Measurements from ENCODE around the gene RNF144B. TPM values are rescaled to one million over a fixed set of nuclear protein-coding genes. Genes with fewer than 3 reads are reported as not detected.

The RNF144B gene
- total RNA-seq, 1 experiment from 2014 or later: 2.3 TPM

- H3K27me3 Mint-ChIP-seq (ENCODE audit: low read depth): no peaks in the 10 kb centered on the region
- no peak overlapping the region for H3K27ac Mint-ChIP-seq
- no peak for TF ChIP-seq CTCF (conservative IDR thresholded peaks at IDR 0.05)
- Histone ChIP-seq H3K56ac (ENCODE audit: insufficient read length, low read depth, low read length) (no peak overlapping the region), H3K4me1 (ENCODE audit: insufficient read depth, low read length) (no peaks in the 10 kb centered on the region), H2AK5ac (ENCODE audit: insufficient read length, low read length) (no peak overlapping the region), H3K23me2 (ENCODE audit: insufficient read length, low read depth, low read length, poor library complexity, severe bottlenecking) (no peaks in the 10 kb centered on the region), H2BK120ac (ENCODE audit: low read depth, low read length, poor library complexity, severe bottlenecking) (no peak overlapping the region), H4K8ac (replicated peaks; ENCODE audit: insufficient read length, low read depth, low read length) (no peak overlapping the region), H2BK15ac (ENCODE audit: low read depth, low read length) (no peak overlapping the region), H3T11ph (ENCODE audit: low read length) (no peak overlapping the region), H3K79me1 (ENCODE audit: insufficient read depth, low read depth, low read length, poor library complexity, severe bottlenecking) (no peaks in the 10 kb centered on the region), H3K18ac (ENCODE audit: insufficient read length, low read depth, low read length) (no peak overlapping the region), H3K4me2 (ENCODE audit: insufficient read depth, insufficient read length, low read length) (no peak overlapping the region), H4K91ac (ENCODE audit: insufficient read length, low read depth, low read length) (no peak overlapping the region), H3K27ac (ENCODE audit: insufficient read length, low read depth, low read length) (no peak overlapping the region), H3K79me2 (ENCODE audit: insufficient read depth, low read length) (no peaks in the 10 kb centered on the region), H3K4ac (ENCODE audit: low read depth, low read length) (no peak overlapping the region), H3K9ac (ENCODE audit: extremely low read depth, insufficient read length, low read length) (no peak overlapping the region), H2BK12ac (ENCODE audit: insufficient read length, low read depth, low read length) (no peak overlapping the region), H4K20me1 (ENCODE audit: control insufficient read depth, insufficient read depth, insufficient read length) (no peaks in the 10 kb centered on the region), H3K14ac (ENCODE audit: insufficient read depth, low read length) (no peak overlapping the region), H4K5ac (ENCODE audit: insufficient read length, low read depth, low read length) (no peak overlapping the region), H3K23ac (ENCODE audit: insufficient read length, low read depth, low read length) (no peak overlapping the region), H3K9me3 (ENCODE audit: control insufficient read depth, low read depth, low read length) (no peaks in the 10 kb centered on the region), H2BK5ac (ENCODE audit: insufficient read length, low read length) (no peak overlapping the region), H2BK20ac (ENCODE audit: low read depth, low read length, poor library complexity, severe bottlenecking) (no peak overlapping the region), H3K27me3 (ENCODE audit: insufficient read depth, low read length) (no peaks in the 10 kb centered on the region), H2AFZ (ENCODE audit: low read length) (no peak overlapping the region)
- peaks cover 12 to 22% of the 10 kb centered on the region in 2 experiments for H3K4me1 Mint-ChIP-seq
- H3K4me3 Mint-ChIP-seq: no peak overlapping the region
- DNase-seq: no peak
- no peaks in the 10 kb centered on the region for H3K9me3 Mint-ChIP-seq
- H3K36me3 Mint-ChIP-seq (ENCODE audit: insufficient read depth in 1 of 3, low read depth in 3 of 3): no peaks in the 10 kb centered on the region; a peak in 1 of 7 replicates
- WGBS (ENCODE audit: extremely low coverage, insufficient read length, low lambda C conversion rate): no CpG with 5 or more reads among the region's 2 CpGs
Observed at GRCh38 chr6:18504232-18504596, 117.1 kb downstream of the RNF144B start.

Data from H9 (cell line).